ENCODE measurements around the gene TFPI. TPM values are rescaled to one million over a fixed set of nuclear protein-coding genes. Genes with fewer than 3 reads are reported as not detected.
"Not testable (repeated sequence)": the region's sequence is repeated elsewhere in the genome, so short reads cannot be mapped to it uniquely, and the experiment has no call there.

The TFPI gene
- total and polyA plus RNA-seq, 4 donors = 169 to 253 (median 237) TPM

DNA sequence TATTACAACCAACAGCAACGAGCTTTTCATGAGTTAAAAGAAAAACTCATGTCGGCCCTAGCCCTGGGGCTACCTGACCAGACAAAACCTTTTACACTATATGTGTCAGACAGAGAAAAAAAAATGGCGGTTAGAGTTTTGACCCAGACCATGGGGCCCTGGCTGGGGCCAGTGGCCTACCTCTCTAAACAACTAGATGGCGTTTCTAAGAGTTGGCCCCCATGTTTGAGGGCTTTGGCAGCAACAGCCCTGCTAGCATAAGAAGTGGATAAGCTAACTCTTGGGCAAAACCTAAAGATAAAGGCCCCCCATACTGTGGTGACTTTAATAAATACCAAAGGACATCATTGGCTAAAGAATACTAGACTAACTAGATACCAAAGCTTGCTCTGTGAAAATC, 39.3 kb downstream of the TFPI start:
- 93 to 97% methylated on average over 4 of the region's 4 CpGs for WGBS, 2 donors
- peaks cover 0 to 15% (median 9%) of the 10 kb centered on the region in 4 donors for H3K36me3 ChIP-seq (ENCODE audit: control insufficient read depth in 4 of 4, insufficient read depth in 4 of 4, low read length in 4 of 4)
- ATAC-seq (ENCODE audit: insufficient read depth, low FRiP score) = no peak
- no peak overlapping the region for H3K4me3 ChIP-seq
- H3K9ac ChIP-seq (ENCODE audit: insufficient read depth in 1 of 2, low read length in 2 of 2) = no peak overlapping the region
- H3K27me3 ChIP-seq (ENCODE audit: control insufficient read depth in 3 of 3, insufficient read depth in 3 of 3, low read length in 2 of 3) = no peaks in the 10 kb centered on the region
- DNase-seq = no peak
- H3K4me1 ChIP-seq (ENCODE audit: control insufficient read depth in 5 of 5, insufficient read depth in 5 of 5, low read length in 5 of 5) = peaks cover 0 to 1% (median 0%) of the 10 kb centered on the region in 5 donors
- H3K9me3 ChIP-seq (ENCODE audit: control insufficient read depth in 4 of 4, insufficient read depth in 3 of 4, low read length in 3 of 4) = peaks cover 0 to 8% (median 3%) of the 10 kb centered on the region in 4 donors
- TF ChIP-seq, protein P1, sequence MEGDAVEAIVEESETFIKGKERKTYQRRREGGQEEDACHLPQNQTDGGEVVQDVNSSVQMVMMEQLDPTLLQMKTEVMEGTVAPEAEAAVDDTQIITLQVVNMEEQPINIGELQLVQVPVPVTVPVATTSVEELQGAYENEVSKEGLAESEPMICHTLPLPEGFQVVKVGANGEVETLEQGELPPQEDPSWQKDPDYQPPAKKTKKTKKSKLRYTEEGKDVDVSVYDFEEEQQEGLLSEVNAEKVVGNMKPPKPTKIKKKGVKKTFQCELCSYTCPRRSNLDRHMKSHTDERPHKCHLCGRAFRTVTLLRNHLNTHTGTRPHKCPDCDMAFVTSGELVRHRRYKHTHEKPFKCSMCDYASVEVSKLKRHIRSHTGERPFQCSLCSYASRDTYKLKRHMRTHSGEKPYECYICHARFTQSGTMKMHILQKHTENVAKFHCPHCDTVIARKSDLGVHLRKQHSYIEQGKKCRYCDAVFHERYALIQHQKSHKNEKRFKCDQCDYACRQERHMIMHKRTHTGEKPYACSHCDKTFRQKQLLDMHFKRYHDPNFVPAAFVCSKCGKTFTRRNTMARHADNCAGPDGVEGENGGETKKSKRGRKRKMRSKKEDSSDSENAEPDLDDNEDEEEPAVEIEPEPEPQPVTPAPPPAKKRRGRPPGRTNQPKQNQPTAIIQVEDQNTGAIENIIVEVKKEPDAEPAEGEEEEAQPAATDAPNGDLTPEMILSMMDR (IDR thresholded peaks at IDR 0.05; ENCODE audit: control extremely low read depth, extremely low read depth) = no peak
- H3K27ac ChIP-seq (ENCODE audit: low read depth in 1 of 2, low read length in 1 of 2) = no peak overlapping the region

- H3K4me1 ChIP-seq (ENCODE audit: control insufficient read depth in 5 of 5, insufficient read depth in 5 of 5, low read length in 5 of 5); H3K4me3 ChIP-seq; DNase-seq; ATAC-seq (ENCODE audit: insufficient read depth, low FRiP score); H3K27me3 ChIP-seq (ENCODE audit: control insufficient read depth in 3 of 3, insufficient read depth in 3 of 3, low read length in 2 of 3); H3K27ac ChIP-seq (ENCODE audit: low read depth in 1 of 2, low read length in 1 of 2); H3K9me3 ChIP-seq (ENCODE audit: control insufficient read depth in 4 of 4, insufficient read depth in 3 of 4, low read length in 3 of 4); H3K9ac ChIP-seq (ENCODE audit: insufficient read depth in 1 of 2, low read length in 2 of 2); H3K36me3 ChIP-seq (ENCODE audit: control insufficient read depth in 4 of 4, insufficient read depth in 4 of 4, low read length in 4 of 4): not testable (repeated sequence)
- WGBS, 2 donors = 95 to 98% methylated on average over 6 of the region's 6 CpGs
Observed at GRCh38 chr2:187514235-187514829, 39.9 kb downstream of the TFPI start.

DNA sequence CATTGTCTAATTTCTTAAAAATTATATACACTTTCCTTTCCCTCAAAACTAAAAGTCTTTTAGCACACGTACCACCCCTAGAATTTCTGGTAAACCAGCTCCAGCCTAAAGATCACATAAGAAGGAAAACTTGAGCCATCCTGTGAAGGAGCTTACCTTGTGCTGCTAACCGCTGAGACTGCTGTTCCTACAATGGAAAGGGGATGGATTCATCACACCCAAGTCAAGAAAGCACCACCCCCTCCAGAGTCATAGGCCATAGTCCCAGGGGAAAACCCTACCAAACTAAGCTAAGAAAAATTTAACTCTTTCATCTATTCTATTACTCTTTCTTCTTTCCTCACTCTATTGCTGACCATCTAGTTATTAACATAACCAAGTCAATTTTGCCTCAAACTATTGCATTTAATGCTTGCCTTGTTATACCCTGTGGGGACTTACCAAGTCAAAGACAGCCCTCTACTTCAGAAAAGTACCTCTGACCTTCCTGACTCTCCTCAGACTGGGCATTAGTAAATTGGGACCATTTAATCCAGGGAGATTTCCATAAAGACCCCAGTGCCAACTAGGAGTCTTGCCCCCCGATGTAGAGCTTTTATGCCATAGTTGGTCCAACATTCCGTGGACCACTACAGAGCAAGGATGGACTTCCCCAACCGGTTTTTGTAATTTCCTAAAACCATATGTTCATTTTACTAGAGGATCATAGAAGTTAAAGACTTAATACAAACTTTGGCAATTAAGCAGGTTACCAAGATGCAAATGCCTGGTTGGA, 40.6 kb downstream of the TFPI start:
- 93 to 95% methylated on average over 5 of the region's 5 CpGs for WGBS, 2 donors
- not testable (repeated sequence) for H3K4me3 ChIP-seq; H3K9ac ChIP-seq (ENCODE audit: insufficient read depth in 1 of 2, low read length in 2 of 2); H3K4me1 ChIP-seq (ENCODE audit: control insufficient read depth in 5 of 5, insufficient read depth in 5 of 5, low read length in 5 of 5); ATAC-seq (ENCODE audit: insufficient read depth, low FRiP score); H3K27ac ChIP-seq (ENCODE audit: low read depth in 1 of 2, low read length in 1 of 2); H3K36me3 ChIP-seq (ENCODE audit: control insufficient read depth in 4 of 4, insufficient read depth in 4 of 4, low read length in 4 of 4); H3K27me3 ChIP-seq (ENCODE audit: control insufficient read depth in 3 of 3, insufficient read depth in 3 of 3, low read length in 2 of 3); DNase-seq; H3K9me3 ChIP-seq (ENCODE audit: control insufficient read depth in 4 of 4, insufficient read depth in 3 of 4, low read length in 3 of 4)

- 82 to 84% methylated on average over 9 of the region's 9 CpGs for WGBS, 2 donors
- TF ChIP-seq, protein P1 (IDR thresholded peaks at IDR 0.05; ENCODE audit: control extremely low read depth, extremely low read depth) = no peak
- no peak for DNase-seq
- Histone ChIP-seq H3K9ac (ENCODE audit: insufficient read depth in 1 of 2, low read length in 2 of 2) (no peak overlapping the region), H3K9me3 (ENCODE audit: control insufficient read depth in 4 of 4, insufficient read depth in 3 of 4, low read length in 3 of 4) (peaks cover 0 to 3% (median under 1%) of the 10 kb centered on the region in 4 donors), H3K27ac (ENCODE audit: low read depth in 1 of 2, low read length in 1 of 2) (no peak overlapping the region), H3K4me3 (no peak overlapping the region), H3K27me3 (ENCODE audit: control insufficient read depth in 3 of 3, insufficient read depth in 3 of 3, low read length in 2 of 3) (no peaks in the 10 kb centered on the region), H3K36me3 (ENCODE audit: control insufficient read depth in 4 of 4, insufficient read depth in 4 of 4, low read length in 4 of 4) (peaks cover 0 to 2% (median 0%) of the 10 kb centered on the region in 4 donors), H3K4me1 (ENCODE audit: control insufficient read depth in 5 of 5, insufficient read depth in 5 of 5, low read length in 5 of 5) (peaks cover 0 to 1% (median 0%) of the 10 kb centered on the region in 5 donors)
- no peak for ATAC-seq (ENCODE audit: insufficient read depth, low FRiP score)
Observed at GRCh38 chr2:187511356-187512315, 42.6 kb downstream of the TFPI start.

DNA sequence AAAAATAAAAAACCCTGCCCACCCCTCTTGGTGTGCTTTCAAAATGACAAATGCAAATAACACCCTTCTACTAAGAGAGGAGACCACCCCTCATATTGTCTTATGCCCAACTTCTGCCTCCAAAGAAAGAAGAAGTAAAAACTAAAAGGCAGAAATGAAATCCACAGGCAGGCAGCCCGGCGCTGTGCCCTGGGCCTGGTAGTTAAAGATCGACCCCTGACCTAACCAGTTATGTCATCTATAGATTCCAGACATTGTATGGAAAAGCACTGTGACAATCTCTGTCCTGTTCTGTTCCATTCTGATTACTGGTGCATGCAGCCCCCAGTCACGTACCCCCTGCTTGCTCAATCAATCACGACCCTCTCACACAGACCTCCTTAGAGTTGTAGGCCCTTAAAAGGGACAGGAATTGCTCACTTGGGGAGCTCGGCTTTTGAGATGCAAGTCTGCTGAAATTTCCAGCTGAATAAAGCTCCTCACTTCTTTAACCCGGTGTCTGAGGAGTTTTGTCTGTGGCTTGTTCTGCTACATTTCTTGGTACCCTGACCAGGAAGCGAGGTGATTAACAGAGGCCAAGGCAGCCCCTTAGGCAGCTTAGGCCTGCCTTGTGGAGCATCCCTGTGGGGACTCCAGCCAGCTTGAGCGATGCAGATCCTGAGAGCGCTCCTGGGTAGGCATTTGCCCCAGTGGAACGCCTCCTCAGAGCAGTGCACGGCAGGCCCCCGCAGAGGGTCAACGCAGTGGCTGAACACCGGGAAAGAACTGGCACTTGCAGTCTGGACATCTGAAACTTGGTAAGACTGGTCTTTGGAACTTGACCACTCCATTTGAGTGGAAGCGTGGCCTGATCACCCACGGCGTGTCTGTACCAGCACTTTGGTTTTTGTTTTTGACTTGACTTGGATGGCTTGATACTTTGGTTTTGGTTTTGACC, 43.5 kb downstream of the TFPI start:
- not testable (repeated sequence) for H3K4me1 ChIP-seq (ENCODE audit: control insufficient read depth in 5 of 5, insufficient read depth in 5 of 5, low read length in 5 of 5); H3K27ac ChIP-seq (ENCODE audit: low read depth in 1 of 2, low read length in 1 of 2); H3K9me3 ChIP-seq (ENCODE audit: control insufficient read depth in 4 of 4, insufficient read depth in 3 of 4, low read length in 3 of 4); ATAC-seq (ENCODE audit: insufficient read depth, low FRiP score); H3K36me3 ChIP-seq (ENCODE audit: control insufficient read depth in 4 of 4, insufficient read depth in 4 of 4, low read length in 4 of 4); H3K4me3 ChIP-seq; DNase-seq; H3K27me3 ChIP-seq (ENCODE audit: control insufficient read depth in 3 of 3, insufficient read depth in 3 of 3, low read length in 2 of 3); H3K9ac ChIP-seq (ENCODE audit: insufficient read depth in 1 of 2, low read length in 2 of 2)
- 79 to 83% methylated on average over 18 of the region's 18 CpGs for WGBS, 2 donors
